Germinal center (tissue), 1 donor: ENCODE results near the gene CACNA1I.

Experiments
- DNase-seq: peaks from one replicate; pipeline ENCODE4 v3.0.0; 2012; ENCODE audit warnings: mixed read lengths, low spot score

CACNA1I gene

DNA sequence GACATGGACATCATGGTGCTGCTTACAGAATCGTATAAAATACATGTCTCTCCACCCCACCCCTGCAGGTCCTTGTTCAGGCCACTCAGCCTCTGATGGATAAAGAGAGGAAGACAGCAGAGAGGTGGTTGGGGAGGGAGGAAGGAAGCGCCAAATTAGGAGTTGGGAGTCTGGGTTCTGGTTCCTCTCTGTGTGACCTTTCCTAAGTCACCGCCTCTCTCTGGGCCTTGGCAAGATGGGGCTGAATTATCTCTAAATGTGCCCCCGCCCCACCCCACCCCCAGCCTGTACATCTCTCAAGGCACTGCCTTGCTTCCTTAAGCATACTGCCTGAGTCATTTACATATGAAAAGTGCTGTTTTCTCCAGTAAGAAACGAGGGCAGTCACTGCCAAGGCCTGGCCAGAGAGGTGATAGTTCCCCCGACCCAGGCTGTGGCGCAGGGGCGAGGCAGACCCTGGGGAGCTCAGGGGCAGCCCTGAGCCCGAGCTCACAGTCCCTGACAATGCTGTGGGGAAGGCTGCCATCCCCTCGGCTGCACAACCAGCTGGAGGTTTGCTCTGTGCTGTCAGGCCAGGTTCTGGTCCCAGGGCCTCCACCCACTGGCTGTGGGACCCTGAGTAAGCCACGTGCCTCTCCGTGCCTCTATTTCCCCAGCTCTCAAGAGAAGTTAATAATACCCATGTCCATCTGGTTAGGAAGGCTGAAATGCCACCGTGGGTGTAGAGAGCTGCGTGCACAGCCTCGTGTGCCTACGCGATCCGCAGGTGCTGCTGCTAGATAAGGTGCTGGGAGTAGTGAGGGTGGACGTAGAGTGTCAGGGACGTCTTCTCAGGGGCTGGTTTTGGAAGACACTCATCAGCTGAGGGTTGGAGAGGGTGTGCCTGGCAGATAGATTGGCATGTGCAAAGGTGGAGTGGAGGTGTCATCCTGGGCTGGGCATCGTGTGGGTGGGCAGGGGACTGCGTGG is 55.3 kb downstream of the CACNA1I start:
- no peak for DNase-seq

DNA sequence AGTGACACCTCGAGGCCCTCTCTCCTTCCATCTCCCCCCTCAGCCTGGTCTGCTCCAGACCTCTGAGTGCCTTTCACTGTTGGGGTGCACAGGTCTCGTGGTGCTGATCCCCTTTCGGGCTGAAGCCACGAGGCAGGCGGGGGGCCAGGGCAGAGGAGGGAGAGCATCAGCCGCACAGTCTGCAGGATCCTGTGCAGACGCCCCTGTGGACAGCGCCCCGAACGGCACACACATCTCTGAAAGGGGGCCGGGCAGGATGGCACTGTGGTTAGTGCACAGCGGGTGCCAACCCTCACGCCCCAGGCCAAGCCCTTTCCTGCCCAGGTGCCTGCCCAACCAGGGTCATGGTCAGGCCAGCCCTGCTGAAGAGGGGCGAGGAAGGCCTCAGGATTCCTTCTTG is 56.7 kb downstream of the CACNA1I start:
- no peak for DNase-seq

DNA sequence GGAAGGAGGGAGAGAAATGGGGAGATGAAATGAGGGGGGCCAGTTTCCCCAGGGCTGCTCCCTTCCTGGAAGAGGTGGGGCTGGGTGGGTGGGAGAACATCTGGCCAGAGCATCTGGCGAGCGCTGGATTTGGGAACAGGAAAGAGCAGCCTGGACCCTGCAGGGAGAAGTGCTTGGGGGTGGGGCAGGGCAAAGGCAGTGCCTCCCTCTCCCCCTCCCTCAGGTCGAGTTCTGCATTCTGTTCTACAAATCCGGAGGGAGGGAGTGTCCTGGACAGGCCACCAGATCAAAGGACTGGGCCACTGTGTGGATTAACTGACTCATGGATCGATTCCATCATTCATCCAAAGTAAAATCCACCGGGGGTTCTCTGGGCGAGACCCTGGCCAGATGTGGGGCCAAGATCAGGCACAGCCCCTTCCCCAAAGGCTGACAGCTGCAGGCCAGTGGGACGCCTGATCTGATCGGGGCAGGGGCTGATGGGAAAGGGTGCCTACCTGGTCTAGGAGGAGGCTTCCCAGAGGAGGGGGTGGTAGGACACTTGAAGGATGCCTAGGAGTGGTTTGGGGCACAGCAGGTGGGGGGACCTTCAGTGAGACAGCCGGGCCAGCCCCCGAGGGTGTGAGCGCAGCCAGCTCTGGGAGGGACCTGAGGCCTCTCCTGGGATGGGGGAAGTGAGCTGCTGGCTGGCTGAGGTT is 57.5 kb downstream of the CACNA1I start:
- no peak for DNase-seq

DNA sequence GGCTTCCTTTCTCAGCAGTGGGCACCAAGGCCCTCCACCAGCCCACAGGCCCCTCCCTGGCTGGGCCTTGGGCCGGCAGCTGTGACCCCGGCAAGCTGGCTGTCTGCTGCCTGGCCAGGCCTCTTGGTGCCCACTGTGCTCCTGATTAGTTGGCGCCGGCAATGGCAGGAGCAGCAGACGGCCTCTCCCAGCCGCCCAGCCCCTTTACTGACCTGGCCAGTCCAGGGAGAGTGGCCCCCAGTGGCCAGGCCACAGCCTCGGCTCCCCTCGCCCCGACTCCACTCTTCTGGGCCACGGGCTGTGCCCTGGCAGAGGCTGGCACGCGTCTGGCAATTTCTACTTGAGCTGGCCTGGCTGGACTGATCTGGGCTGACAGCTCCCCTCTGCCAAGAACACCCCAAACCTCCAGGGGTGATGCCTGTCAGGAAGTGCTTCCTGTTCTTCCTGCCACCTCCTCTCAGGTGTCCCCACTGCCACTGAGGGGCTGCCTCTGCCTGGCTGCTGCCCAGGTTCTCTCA is 58.1 kb downstream of the CACNA1I start:
- DNase-seq, result no peak

DNA sequence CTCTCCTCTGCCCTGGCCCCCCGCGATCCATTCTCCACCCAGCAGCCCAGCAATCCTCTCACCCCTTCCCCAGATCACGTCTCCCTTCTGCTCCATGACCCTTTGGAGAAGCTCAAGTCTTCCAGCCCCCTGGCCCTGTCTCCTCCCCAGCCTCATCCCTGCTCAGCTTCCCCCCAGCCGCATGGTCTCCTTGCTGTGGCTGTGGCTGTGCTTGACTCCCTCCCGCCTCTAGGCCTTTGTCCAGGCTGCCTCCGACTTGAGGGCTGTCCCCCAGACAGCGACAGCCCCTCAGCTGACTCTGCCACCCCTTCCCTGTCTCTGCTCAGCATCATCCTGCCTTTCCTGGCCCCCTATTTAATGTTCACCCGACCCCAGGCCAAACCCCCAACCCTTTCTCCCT is 59.3 kb downstream of the CACNA1I start:
- DNase-seq, result no peak

DNA sequence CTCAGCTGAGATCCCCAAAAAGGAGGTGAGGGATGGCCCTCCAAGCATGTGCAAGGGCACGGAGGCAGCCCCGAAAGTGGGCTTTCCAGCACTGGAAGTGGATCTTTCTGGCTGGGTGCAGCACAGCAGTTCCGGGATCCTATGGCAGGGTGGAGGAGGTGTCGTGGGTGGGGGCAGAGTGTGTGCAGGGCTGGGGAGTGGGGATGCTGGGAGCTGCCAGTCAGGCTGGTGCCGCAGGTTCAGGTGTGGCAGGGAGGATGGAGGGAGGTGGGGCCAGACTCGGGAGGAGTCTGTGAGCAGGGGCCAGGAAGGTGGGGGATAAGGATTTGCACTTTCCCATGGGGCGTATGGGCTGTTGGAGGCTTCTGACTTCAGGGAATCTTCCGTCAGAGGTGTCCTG is 60.2 kb downstream of the CACNA1I start:
- DNase-seq, result no peak

DNA sequence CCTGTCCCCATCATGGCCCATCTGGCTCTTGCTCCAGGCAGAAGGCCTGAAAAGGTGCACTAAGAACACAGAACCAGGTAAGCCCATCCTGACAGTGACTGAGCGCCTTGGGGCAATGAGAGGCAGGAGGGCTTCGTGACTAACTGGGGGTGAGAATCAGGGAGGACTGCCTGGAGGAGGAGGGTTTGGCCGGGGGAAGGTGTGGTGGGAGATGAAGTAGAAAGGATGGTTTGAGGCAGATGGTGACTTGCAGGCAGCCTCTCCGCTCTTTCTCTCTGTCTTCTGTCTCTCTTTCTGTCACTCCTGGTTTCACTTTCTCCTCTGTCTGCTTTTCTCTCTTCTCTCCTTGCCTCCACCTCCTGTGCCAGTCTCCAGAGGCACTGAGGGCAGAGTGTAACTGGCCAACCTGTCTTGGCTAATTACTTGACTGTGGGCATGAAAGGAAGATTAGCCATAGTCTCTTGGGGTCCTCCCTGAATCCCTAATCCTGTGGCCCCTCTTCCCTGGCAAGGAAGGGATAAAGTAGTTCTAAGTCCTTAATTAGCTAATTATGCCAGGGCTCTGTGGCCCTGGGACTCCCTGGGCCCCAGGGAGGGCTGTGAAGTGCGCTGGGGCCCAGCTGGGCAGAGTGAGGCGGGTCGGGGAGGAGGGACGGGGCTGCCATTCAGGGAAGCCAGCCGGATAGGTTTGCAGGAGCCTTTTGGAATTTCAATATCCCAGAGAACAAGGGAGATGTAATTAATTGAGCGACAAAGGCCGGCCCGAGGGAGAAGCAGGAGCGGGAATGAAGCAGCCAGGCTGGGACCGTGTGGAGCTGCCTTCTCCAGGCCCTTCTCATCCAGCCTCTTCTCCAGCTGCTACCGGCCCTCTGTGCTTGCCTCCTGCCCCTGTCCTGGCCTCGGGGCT is 61.1 kb downstream of the CACNA1I start:
- DNase-seq, result no peak

DNA sequence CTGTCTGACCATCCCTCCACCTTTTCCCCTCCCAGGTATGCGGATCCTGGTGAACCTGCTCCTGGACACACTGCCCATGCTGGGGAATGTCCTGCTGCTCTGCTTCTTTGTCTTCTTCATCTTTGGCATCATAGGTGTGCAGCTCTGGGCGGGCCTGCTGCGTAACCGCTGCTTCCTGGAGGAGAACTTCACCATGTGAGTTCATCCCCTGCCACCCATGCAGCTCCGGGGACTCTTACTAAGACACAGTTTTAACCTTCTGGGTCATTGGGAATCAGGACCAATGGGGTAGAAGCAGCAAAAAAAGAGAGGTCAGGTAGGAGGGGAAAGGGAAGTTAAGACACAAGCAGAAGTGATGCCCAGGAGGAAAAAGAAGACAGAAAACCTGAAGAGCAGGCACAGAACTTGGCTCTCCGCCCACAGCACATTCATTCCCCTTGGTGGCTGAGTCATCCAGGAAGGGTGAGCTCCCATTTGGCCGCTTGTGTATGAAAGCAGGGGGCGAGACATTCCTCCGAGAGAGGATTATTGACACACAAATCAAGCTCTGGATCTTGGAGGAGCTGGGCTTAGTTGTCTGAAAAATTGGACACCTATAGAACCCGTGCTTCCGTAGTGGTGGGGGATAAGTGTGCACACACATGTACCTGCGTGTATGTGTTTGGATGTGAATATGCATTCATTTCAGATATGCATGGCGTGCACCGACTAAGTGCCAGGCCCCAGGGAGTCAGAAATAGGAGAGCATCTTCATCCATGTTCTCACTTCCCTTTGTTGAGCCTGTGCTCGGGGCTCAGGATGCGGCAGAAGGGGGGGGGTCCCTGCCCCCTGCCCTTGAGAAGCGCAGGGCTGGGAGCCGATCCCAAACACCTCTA is 64.2 kb downstream of the CACNA1I start:
- DNase-seq, result no peak

DNA sequence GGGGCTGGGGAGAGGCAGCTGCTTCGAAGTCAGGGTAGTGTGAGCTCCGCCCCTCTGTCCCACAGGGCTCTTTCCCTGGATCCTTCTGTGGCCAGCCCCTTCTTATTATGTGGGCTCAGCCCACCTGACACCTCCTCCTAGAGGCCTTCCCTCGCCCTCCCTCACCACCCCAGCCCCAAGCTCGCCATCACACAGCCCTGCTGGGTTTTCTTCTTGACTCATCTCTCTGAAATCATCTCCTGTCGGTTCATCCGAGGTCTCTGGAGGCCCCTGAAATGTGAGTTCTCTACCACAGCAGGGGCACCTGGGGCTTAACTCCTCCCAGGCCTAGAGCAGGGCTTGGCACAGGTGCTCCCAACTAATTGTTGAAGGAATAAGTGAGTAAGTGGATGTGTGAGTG is 65.2 kb downstream of the CACNA1I start:
- DNase-seq, result no peak

DNA sequence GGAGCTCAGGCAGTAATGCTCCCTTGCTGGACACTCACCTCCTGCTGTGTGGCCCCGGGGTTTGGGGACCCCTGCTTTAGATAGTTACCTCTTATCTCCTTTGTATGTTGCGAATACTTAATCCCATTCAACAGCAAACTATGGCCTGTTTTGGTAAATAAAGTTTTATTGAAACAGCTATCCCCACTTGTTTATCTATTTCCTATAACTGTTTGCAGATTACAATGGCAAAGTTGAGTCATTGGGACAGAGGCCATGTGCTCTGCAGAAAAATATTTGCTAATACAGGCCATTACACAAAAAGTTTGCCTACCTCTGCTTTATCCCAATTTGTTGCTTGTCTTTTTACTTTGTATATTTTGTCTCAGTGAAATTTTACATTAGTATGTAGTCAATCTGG is 68.4 kb downstream of the CACNA1I start:
- DNase-seq, result no peak

DNA sequence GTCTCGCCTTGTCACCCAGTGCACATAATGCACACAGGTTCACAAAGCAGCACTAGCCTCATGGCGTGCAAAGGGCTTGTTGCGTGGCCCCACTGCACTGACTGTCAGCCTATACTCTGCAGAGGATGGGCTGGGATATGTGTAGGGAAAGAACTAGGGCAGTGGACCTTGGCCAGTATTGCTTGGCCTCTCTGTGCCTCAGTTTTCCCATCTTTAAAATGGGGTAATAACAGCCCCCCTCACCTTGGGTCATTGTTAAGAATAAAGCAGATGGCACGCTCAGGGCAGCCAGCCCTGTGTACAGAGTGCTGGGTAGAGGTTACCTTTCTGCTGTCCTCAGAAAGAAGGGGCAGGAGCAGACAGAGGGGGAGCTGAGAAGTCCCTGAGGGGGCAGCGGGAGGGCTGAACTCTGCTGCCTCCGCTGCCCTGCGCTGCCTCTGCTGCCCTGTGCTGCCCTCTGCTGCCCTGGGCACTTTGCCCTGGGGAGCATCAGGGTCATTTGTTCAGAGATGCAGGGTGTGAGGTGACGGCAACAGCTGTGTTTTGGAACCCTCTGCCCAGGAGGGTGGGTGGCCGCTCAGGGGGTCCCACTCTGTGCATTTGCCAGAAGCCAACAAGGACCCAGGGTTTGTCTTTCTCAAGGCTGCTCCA is 71.2 kb downstream of the CACNA1I start:
- no peak for DNase-seq

DNA sequence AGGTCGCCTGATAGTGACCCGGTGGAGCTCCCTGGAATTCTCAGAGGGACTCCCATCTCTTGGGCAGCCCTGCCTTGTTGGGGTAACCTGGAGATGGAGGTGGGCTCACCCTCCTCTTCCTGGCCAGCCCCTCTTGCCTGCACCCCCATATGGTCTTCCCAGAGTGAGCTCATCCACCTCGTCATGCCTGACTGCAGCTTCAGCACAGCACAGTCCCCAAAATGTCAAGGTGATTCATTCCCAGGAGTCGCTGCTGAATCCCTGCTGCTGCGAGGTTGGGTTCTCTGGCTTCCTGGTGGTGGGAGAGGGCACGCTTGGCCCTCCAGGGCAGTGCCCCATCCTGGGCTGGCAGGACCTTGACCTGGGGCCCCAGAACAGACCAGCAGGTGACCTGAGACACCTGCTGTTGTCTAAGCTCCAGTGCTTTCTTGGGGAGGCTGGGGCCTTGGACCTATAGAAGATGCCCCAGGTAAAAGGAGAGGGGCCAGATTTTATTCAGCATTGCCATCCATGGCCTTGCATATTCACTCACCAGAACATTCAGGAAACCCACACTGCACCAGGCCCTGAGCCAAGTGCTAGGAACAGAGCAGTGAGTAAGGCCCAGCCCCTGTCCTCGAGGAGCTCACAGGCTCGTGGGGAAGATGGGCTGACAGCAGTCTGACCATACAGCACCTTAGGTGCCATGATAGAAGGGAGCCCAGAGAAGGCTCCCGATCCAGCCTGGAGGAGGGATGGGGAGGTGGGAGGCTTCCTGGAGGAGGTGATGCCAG is 72.9 kb downstream of the CACNA1I start:
- no peak for DNase-seq

DNA sequence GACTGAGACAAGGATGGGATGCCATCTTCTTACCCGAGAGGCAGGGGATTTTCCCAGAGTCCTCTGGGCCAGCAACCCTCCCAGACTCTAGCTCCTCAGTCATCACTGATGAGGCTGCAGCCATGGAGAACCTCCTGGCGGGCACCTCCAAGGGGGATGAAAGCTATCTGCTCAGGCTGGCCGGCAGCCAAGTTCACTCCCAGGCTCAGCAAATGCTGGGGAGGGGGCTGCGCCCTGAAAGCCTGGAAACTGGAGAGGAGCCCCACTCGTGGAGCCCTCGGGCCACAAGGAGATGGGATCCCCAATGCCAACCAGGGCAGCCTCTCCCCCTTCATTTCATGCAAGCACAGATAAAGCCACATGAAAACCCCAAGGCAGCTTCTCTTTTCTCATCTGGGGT is 75.0 kb downstream of the CACNA1I start:
- no peak for DNase-seq

DNA sequence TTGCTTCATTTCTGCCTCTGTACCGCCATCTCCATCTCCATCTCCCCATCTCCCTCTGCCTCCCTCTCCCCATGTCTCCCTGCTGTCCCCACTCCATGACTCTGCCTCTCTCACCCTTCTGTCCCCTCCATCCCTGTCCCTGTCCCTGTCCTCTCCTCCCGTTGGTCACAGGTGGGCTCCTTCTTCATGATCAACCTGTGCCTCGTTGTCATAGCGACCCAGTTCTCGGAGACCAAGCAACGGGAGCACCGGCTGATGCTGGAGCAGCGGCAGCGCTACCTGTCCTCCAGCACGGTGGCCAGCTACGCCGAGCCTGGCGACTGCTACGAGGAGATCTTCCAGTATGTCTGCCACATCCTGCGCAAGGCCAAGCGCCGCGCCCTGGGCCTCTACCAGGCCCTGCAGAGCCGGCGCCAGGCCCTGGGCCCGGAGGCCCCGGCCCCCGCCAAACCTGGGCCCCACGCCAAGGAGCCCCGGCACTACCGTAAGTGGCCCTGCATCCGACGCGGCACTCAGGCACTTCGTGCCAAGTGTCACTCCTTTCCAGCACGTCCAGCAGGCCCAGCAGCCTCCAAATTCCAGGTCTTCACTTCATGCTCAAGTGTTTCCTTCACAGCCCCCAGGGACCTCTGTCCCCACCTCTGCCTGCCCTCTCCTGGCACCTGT is 76.0 kb downstream of the CACNA1I start:
- no peak for DNase-seq

DNA sequence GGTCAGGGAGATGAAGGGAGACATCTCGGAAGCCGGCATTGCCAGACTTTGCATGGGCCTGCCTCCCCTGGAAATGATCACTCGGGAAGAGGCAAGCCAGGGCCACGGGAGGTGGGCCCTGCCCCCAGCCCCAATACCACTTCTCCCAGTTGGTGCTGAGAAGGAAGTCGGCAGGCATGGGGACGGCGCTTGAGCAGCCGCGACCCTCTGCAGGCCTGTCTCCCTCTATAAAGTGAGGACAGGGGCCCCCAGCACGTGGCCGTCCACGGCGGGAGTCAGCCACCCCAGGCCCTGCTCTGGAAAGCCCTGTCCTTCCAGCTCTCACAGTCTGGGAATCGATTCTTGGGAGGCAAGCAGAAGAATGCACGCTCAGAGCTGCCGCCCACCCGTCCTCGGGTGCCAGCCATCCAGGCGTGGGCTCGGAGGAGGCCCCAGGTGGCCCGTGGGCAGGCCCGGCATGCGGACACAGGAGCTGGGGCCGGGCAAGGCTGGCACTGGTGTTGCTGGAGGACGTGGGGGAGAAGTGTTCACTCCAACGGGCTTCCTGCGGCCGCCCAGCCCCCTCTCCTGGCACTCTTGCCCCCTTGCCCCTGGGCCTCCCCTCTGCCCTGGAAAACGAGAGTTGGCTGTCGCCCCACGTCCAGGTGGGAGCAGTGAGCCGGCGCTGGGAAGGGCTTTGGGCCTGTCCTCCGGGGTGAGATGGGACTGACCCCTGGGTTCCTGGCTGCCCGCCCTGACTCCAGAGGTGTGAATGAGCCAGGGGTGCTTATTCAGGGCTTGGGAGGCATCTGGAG is 77.5 kb downstream of the CACNA1I start:
- DNase-seq, result no peak

DNA sequence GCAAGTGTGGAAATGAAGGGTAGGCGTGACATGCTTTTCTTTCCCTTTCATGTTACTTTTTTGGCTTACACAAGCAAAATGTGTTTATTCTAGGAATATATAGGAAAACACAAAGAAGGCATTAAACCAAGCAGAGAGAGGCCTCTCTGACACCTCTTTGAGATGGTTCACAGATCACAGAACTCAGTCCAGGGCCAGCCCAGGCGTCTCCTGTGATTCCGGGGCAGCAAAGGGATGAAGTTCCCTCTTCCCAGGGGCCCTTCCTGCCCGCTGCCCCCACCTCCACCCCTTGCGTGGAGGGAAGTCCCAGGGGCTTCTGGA is 78.0 kb downstream of the CACNA1I start:
- DNase-seq, result no peak

DNA sequence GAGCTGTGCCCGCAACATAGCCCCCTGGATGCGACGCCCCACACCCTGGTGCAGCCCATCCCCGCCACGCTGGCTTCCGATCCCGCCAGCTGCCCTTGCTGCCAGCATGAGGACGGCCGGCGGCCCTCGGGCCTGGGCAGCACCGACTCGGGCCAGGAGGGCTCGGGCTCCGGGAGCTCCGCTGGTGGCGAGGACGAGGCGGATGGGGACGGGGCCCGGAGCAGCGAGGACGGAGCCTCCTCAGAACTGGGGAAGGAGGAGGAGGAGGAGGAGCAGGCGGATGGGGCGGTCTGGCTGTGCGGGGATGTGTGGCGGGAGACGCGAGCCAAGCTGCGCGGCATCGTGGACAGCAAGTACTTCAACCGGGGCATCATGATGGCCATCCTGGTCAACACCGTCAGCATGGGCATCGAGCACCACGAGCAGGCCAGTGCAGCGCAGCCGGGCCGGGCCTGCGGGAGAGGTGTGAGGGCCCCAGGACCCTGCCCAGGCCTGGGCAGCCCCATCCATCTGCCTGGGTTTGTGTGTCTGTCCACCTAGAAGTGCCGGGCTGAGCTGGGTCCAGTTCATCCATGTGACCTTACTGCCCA is 79.0 kb downstream of the CACNA1I start:
- no peak for DNase-seq
